ENCODE results near the gene ARID5A.

DNA sequence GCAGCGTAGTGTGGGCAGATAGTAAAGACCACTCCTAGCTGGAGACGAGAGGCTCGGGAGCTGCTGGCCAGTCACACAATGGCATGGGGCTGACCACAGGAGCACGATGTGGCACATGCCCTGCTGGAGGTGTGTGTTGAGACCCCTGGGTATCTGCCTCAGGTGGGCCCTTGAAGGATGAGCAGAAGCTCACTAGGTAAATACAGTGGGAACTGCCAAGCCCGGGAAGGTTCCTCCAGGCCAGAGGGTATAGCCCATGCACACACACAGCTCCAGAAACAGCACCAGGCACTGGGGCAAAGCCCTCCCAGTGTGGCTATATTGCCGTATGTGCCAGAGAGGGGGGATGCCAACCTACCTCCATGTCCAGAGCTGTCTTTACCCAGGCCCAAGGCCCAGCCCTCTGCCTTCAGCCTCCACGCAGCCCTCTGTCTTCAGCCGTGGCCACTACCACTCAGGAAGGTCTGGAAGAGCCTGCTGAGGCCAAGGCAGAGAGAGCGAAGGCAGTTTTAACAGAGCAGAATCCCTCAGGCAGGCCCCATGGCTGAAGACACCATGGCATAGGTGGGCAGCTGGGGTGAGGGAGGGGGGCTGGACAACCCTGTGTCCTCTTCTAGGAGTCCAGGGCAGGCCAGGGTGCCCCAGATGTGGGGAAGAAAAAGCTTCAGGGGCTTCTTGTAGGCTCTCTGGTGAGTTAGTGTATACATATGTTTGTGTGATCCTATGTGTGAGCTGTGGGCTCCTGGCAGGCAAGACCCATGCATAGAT lies 7.0 kb upstream of the ARID5A start:
- TF ChIP-seq, protein P1, sequence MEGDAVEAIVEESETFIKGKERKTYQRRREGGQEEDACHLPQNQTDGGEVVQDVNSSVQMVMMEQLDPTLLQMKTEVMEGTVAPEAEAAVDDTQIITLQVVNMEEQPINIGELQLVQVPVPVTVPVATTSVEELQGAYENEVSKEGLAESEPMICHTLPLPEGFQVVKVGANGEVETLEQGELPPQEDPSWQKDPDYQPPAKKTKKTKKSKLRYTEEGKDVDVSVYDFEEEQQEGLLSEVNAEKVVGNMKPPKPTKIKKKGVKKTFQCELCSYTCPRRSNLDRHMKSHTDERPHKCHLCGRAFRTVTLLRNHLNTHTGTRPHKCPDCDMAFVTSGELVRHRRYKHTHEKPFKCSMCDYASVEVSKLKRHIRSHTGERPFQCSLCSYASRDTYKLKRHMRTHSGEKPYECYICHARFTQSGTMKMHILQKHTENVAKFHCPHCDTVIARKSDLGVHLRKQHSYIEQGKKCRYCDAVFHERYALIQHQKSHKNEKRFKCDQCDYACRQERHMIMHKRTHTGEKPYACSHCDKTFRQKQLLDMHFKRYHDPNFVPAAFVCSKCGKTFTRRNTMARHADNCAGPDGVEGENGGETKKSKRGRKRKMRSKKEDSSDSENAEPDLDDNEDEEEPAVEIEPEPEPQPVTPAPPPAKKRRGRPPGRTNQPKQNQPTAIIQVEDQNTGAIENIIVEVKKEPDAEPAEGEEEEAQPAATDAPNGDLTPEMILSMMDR (conservative IDR thresholded peaks at IDR 0.05; ENCODE audit: low read length): no peak
- no peak for TF ChIP-seq EZH2phosphoT487 (IDR thresholded peaks at IDR 0.05; ENCODE audit: borderline replicate concordance)
